Measurements from ENCODE around the gene LILRB5. TPM values are rescaled to one million over a fixed set of nuclear protein-coding genes. Genes with fewer than 3 reads are reported as not detected.

LILRB5 gene
- total and polyA plus RNA-seq, 2 donors (not counting 1 experiment from before 2014, with no cell fraction given), result 0.05 TPM; not detected in 1

DNA sequence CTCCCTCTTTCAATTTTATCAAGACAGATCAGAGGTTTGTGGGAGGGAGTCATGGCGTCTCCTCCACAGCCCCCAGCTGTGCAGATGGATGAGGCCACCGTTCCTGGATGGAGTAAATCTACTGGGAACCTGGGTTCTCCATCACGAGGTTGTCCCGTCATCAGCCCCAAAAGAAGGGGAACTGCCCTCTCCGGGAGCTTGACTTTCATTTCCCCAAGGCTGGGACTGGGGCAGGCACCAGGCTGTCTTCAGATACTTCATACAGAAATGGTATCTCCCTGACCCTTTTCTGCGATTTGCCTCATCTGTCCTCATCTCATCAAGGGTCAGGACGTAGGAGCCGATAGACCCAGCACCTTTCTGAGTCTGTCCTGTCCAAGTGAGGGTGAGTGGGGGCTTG lies 14.0 kb upstream of the LILRB5 start:
- Histone ChIP-seq H3K9ac (ENCODE audit: low read length) (no peak overlapping the region), H3K27ac (ENCODE audit: low read length in 2 of 2) (no peak overlapping the region), H3K4me2 (replicated peaks; ENCODE audit: low read depth, low read length, poor library complexity, severe bottlenecking) (no peak overlapping the region), H3K27me3 (replicated peaks in 1 of 4; ENCODE audit: control extremely low read depth in 1 of 4, control insufficient read depth in 3 of 4, insufficient read depth in 4 of 4, low read length in 3 of 4) (peaks cover 0 to 18% (median 0%) of the 10 kb centered on the region in 4 experiments), H3K79me2 (ENCODE audit: control insufficient read depth, insufficient read depth, low read length) (no peaks in the 10 kb centered on the region), H3K4me3 (ENCODE audit: control extremely low read depth in 1 of 5, extremely low read depth in 1 of 5, insufficient read depth in 1 of 5, low read depth in 2 of 5, low read length in 4 of 5) (no peak overlapping the region), H4K20me1 (ENCODE audit: control insufficient read depth, insufficient read depth, low read length, poor library complexity, severe bottlenecking) (no peaks in the 10 kb centered on the region), H3K4me1 (ENCODE audit: control insufficient read depth in 2 of 2, insufficient read depth in 2 of 2, low read length in 2 of 2) (peaks cover 0 to 4% of the 10 kb centered on the region in 2 donors), H2AFZ (ENCODE audit: insufficient read depth, low read depth, low read length, poor library complexity, severe bottlenecking) (no peak overlapping the region), H3K9me3 (ENCODE audit: control extremely low read depth in 1 of 3, control insufficient read depth in 2 of 3, insufficient read depth in 1 of 3, low read length in 2 of 3) (no peaks in the 10 kb centered on the region), H3K36me3 (replicated peaks in 1 of 2; ENCODE audit: control extremely low read depth in 1 of 2, control insufficient read depth in 1 of 2, extremely low read depth in 1 of 2, insufficient read depth in 2 of 2, low read length in 1 of 2) (no peaks in the 10 kb centered on the region)
- 57% methylated on average over 5 of the region's 8 CpGs for WGBS (ENCODE audit: insufficient coverage)
- Mint-ChIP-seq H3K9me3 (ENCODE audit: insufficient read depth) (no peaks in the 10 kb centered on the region), H3K4me3 (no peak overlapping the region), H3K4me1 (peaks cover 15% of the 10 kb centered on the region), H3K27ac (no peak overlapping the region), H3K27me3 (peaks cover 34% of the 10 kb centered on the region)
- no peak for TF ChIP-seq EZH2 (IDR thresholded peaks at IDR 0.05; ENCODE audit: borderline replicate concordance, insufficient read depth, low read depth, low read length, poor library complexity, severe bottlenecking)
- CTCF ChIA-PET, result no interaction called here
- no peak for DNase-seq
- no peak for ATAC-seq (ENCODE audit: low read depth)
- POLR2A ChIA-PET, result no interaction called here
- intact Hi-C loops (cut with micrococcal nuclease), result no loop called here

DNA sequence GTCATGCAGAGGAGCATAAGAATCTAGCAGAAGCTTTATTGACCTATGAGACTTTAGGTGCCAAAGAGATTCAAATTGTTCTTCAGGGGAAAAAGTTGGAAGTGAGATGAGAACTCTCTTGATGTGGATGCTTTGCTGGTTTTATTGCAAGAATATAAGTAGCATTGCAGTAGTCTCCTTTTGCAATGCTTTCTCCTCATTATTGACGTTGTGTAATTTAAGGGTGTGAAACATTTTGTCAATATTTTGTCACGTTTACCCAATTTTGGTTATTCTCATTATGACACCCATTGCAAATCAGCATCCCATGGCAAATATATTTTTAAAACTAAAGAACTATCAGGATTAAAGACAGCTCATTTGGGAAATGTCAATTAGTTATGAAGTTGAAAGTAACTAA lies 11.9 kb upstream of the LILRB5 start:
- peaks cover 44% of the 10 kb centered on the region for H3K27me3 Mint-ChIP-seq
- H3K36me3 ChIP-seq (replicated peaks in 1 of 2; ENCODE audit: control extremely low read depth in 1 of 2, control insufficient read depth in 1 of 2, extremely low read depth in 1 of 2, insufficient read depth in 2 of 2, low read length in 1 of 2), result no peaks in the 10 kb centered on the region
- no peaks in the 10 kb centered on the region for H4K20me1 ChIP-seq (ENCODE audit: control insufficient read depth, insufficient read depth, low read length, poor library complexity, severe bottlenecking)
- TF ChIP-seq EZH2 (IDR thresholded peaks at IDR 0.05; ENCODE audit: borderline replicate concordance, insufficient read depth, low read depth, low read length, poor library complexity, severe bottlenecking), result no peak
- TF ChIP-seq, protein P1, sequence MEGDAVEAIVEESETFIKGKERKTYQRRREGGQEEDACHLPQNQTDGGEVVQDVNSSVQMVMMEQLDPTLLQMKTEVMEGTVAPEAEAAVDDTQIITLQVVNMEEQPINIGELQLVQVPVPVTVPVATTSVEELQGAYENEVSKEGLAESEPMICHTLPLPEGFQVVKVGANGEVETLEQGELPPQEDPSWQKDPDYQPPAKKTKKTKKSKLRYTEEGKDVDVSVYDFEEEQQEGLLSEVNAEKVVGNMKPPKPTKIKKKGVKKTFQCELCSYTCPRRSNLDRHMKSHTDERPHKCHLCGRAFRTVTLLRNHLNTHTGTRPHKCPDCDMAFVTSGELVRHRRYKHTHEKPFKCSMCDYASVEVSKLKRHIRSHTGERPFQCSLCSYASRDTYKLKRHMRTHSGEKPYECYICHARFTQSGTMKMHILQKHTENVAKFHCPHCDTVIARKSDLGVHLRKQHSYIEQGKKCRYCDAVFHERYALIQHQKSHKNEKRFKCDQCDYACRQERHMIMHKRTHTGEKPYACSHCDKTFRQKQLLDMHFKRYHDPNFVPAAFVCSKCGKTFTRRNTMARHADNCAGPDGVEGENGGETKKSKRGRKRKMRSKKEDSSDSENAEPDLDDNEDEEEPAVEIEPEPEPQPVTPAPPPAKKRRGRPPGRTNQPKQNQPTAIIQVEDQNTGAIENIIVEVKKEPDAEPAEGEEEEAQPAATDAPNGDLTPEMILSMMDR (IDR thresholded peaks at IDR 0.05), result no peak
- no peaks in the 10 kb centered on the region for H3K9me3 ChIP-seq (ENCODE audit: control extremely low read depth in 1 of 3, control insufficient read depth in 2 of 3, insufficient read depth in 1 of 3, low read length in 2 of 3)
- H3K9ac ChIP-seq (ENCODE audit: low read length), result no peak overlapping the region
- ATAC-seq (ENCODE audit: low read depth) (no peak), DNase-seq (no peak)
- CTCF ChIA-PET, result interaction anchor here (1.1 to 4.8 kb wide), 5 partner anchors 10 to 121 kb away, joined by 3 to 60 read pairs (median 5); partner anchors contain the start of gene LILRB2
- H3K4me3 ChIP-seq (ENCODE audit: control extremely low read depth in 1 of 5, extremely low read depth in 1 of 5, insufficient read depth in 1 of 5, low read depth in 2 of 5, low read length in 4 of 5), result no peak overlapping the region
- H3K27me3 ChIP-seq (replicated peaks in 1 of 4; ENCODE audit: control extremely low read depth in 1 of 4, control insufficient read depth in 3 of 4, insufficient read depth in 4 of 4, low read length in 3 of 4), result peaks cover 0 to 20% (median 5%) of the 10 kb centered on the region in 4 experiments
- no peak overlapping the region for H2AFZ ChIP-seq (ENCODE audit: insufficient read depth, low read depth, low read length, poor library complexity, severe bottlenecking)
- peaks cover 17% of the 10 kb centered on the region for H3K4me1 Mint-ChIP-seq
- intact Hi-C loops (cut with micrococcal nuclease), result no loop called here
- WGBS (ENCODE audit: insufficient coverage), result no CpG with 5 or more reads among the region's 2 CpGs
- H3K4me1 ChIP-seq (ENCODE audit: control insufficient read depth in 2 of 2, insufficient read depth in 2 of 2, low read length in 2 of 2), result peaks cover 0 to 4% of the 10 kb centered on the region in 2 donors
- no peak overlapping the region for H3K4me3 Mint-ChIP-seq
- H3K27ac Mint-ChIP-seq, result no peak overlapping the region
- POLR2A ChIA-PET, result no interaction called here
- H3K4me2 ChIP-seq (replicated peaks; ENCODE audit: low read depth, low read length, poor library complexity, severe bottlenecking), result no peak overlapping the region
- H3K79me2 ChIP-seq (ENCODE audit: control insufficient read depth, insufficient read depth, low read length), result no peaks in the 10 kb centered on the region
- no peak overlapping the region for H3K27ac ChIP-seq (ENCODE audit: low read length in 2 of 2)
- H3K9me3 Mint-ChIP-seq (ENCODE audit: insufficient read depth), result no peaks in the 10 kb centered on the region

All from B cell (primary cell).